NCI-H146 treated with DMSO at 0.1 percent for 48 hours (cell line): ENCODE data around the gene LPAR2.
"Not testable (repeated sequence)": the region's sequence is repeated elsewhere in the genome, so short reads cannot be mapped to it uniquely, and the experiment has no call there.

Experiments used
- DNase-seq: peaks from one replicate; lab custom pipeline; 2025; ENCODE audit not compliant: unreplicated experiment; lab: John Stamatoyannopoulos, UW

Gene LPAR2

GRCh38 chr19:19632661-19633060, 4.6 kb upstream of the LPAR2 start:
- DNase-seq = no peak

GRCh38 chr19:19631346-19631745, 3.3 kb upstream of the LPAR2 start:
- DNase-seq = no peak

GRCh38 chr19:19630426-19630825, 2.4 kb upstream of the LPAR2 start:
- DNase-seq = no peak

GRCh38 chr19:19630062-19630414, 2.0 kb upstream of the LPAR2 start:
- DNase-seq = no peak

GRCh38 chr19:19628501-19629134, 598 bp upstream of the LPAR2 start:
- DNase-seq = peak; percentile 78

- DNase-seq = no peak
Measured at GRCh38 chr19:19626516-19627472, 1.2 kb downstream of the LPAR2 start.

GRCh38 chr19:19624032-19624570, 3.9 kb downstream of the LPAR2 start:
- DNase-seq = no peak

GRCh38 chr19:19623383-19623782, 4.6 kb downstream of the LPAR2 start:
- DNase-seq = no peak

- no peak for DNase-seq
Measured at GRCh38 chr19:19619849-19620210, 8.2 kb downstream of the LPAR2 start.

- DNase-seq = no peak
Measured at GRCh38 chr19:19619181-19619848, 8.7 kb downstream of the LPAR2 start.

- peak; percentile 99 for DNase-seq
Measured at GRCh38 chr19:19618219-19619051, 9.6 kb downstream of the LPAR2 start, which contains the start of gene PBX4. TSS of gene PBX4 (minus strand) at chr19:19618687. CDS start at chr19:19618629, 58 bp downstream.

GRCh38 chr19:19615086-19615485, 12.9 kb downstream of the LPAR2 start:
- no peak for DNase-seq

GRCh38 chr19:19613506-19613905, 14.5 kb downstream of the LPAR2 start:
- DNase-seq = no peak

- no peak for DNase-seq
Measured at GRCh38 chr19:19610376-19611202, 17.4 kb downstream of the LPAR2 start.

- DNase-seq = not testable (repeated sequence)
Measured at GRCh38 chr19:19606686-19607085, 21.3 kb downstream of the LPAR2 start.

- no peak for DNase-seq
Measured at GRCh38 chr19:19606021-19606420, 22.0 kb downstream of the LPAR2 start.

GRCh38 chr19:19602713-19603324, 25.2 kb downstream of the LPAR2 start:
- peak; percentile 19 for DNase-seq

- no peak for DNase-seq
Measured at GRCh38 chr19:19602136-19602712, 25.8 kb downstream of the LPAR2 start.

- no peak for DNase-seq
Measured at GRCh38 chr19:19600793-19601330, 27.2 kb downstream of the LPAR2 start.
